HG03108 (cell line): ENCODE data around the gene RAET1E.
"Not testable (repeated sequence)": the region's sequence is repeated elsewhere in the genome, so short reads cannot be mapped to it uniquely, and the experiment has no call there.

ENCODE experiments used
- ATAC-seq: cut with Tn5 transposase; IDR thresholded peaks from one replicate; pipeline ENCODE4 v1.9.1; 2021; ENCODE audit warnings: moderate library complexity; ENCODE audit not compliant: unreplicated experiment

The RAET1E gene, protein sequence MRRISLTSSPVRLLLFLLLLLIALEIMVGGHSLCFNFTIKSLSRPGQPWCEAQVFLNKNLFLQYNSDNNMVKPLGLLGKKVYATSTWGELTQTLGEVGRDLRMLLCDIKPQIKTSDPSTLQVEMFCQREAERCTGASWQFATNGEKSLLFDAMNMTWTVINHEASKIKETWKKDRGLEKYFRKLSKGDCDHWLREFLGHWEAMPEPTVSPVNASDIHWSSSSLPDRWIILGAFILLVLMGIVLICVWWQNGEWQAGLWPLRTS

DNA sequence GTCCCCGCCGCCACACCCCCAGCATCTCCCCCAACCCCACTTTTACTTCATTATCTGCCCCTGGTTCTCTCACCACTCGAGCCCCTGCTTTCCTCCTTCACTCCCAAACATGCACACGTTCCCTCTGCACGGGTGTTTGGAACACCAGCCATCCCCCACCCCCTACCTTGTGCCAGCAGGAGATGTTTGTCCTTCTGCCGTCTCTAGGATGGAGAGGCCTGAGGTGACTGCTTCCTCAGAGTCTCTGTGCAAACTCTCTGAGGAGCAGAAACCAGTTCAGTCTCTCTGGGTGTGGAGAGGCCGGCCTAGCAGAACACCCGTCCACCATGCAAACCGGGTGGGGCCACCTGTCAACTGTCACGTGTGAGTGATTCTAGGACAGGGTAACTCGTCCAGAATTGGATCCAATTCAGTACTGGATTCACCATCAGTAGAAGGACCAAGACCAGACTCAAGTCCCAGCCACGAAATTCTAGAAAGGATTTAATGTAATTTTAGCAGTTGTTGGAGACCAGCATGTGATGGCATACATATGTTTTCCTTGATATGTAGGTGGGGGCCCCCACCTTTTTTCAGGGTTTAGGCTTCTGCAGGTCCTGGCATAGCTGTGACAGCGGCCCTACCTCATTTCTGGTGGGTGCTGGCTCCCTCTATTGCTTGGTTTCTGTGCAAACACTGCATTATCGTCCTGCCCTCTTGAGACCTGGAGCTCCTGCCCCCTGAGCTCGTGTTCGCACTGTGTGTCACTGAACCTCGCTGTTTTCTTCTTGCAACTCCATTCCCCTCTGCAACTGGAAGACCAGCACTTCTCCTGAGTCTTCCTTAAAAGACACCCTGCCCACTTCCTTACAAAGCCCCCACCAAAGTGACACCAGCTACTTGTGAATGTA is at the start of gene RAET1E:
TSS of gene RAET1E (minus strand) at position 259 of the 890 bp plus-strand sequence. CDS start 7,212 bp downstream, outside the sequence.
- no peak for ATAC-seq

DNA sequence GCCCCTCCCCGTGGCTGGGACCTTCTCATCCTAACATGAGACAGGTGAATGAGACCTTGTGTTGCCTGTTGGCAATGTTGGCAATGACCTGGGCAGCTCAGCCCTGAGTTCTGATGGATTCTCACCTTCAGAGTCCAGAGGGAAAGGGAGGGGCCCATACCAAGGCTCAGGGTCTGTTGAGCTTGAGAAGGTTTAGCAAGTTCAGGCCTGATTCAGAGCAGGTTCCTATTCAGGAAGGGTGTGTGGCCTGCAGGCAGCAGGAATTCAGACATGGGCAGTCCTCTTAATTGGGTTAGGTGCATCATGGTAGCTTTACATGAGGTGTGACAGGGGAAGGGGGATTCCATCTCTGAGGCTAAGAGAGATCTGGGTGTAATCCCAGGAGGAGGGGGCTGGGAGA is 49.6 kb upstream of the RAET1E start:
- not testable (repeated sequence) for ATAC-seq

DNA sequence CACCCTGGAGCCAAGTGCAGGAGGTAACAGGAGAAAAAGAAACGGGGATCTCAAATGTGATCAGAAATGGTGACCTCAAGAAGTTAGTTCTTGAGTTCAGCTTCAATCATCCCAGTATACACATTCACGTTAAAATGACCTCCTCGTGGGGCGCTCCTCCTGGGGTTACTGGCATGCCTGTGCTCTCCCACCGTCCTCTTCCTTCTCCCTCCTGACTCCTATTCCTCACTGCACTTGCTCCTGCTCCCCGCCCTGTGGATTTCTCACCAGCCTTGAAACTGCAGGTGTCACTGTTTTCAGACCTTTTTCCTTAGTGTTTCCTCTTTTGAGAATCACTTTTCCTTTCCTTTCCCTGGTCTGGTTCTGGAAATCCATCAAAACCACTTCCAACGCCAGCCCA is 48.7 kb upstream of the RAET1E start:
- ATAC-seq, result not testable (repeated sequence)

DNA sequence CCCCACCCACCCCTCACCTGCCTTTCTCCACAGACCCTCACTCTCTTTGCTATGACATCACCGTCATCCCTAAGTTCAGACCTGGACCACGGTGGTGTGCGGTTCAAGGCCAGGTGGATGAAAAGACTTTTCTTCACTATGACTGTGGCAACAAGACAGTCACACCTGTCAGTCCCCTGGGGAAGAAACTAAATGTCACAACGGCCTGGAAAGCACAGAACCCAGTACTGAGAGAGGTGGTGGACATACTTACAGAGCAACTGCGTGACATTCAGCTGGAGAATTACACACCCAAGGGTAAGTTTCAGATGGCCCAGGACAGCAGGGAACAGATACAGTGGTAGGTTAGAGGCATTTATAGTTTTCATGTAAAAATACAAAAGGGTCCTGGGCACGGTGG is 47.4 kb upstream of the RAET1E start:
- ATAC-seq, result not testable (repeated sequence)

DNA sequence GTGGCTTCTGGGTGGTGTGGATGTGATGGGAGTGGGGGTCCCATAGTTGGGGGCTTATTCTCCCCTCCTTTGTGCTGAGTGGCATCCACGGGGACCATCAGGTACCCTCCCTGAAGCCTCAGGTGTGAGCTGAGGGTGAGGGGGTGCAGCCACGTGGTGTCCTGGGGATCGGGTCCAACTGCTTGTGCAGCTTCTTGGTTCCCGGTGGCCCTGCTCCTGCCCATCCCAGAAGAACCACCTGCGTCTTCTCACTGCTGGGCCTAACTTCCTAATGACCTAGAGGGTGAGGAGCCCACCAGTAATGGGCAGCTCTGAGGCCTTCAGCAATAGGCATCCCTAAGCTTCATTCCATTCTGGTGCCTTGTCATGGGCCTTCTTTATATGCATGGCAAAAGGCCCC is 45.4 kb upstream of the RAET1E start:
- ATAC-seq, result not testable (repeated sequence)

DNA sequence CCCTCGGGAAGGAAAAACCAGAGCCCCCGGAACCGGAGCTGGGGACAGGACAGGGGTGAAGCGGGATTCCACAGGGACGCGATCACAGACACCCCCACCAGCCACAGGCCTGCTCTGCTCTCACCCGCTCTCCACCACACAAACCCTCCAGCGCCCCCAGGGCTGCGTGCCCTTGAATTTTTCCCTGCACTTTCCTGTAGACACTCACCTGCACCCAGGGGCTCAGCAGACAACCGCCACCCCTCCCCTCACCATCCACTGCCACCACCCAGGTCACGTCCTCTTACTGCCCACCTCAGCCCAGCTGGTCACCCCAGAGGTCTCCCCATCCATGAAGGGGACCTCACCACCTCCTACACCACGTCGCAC is 44.5 kb upstream of the RAET1E start:
- ATAC-seq, result no peak

DNA sequence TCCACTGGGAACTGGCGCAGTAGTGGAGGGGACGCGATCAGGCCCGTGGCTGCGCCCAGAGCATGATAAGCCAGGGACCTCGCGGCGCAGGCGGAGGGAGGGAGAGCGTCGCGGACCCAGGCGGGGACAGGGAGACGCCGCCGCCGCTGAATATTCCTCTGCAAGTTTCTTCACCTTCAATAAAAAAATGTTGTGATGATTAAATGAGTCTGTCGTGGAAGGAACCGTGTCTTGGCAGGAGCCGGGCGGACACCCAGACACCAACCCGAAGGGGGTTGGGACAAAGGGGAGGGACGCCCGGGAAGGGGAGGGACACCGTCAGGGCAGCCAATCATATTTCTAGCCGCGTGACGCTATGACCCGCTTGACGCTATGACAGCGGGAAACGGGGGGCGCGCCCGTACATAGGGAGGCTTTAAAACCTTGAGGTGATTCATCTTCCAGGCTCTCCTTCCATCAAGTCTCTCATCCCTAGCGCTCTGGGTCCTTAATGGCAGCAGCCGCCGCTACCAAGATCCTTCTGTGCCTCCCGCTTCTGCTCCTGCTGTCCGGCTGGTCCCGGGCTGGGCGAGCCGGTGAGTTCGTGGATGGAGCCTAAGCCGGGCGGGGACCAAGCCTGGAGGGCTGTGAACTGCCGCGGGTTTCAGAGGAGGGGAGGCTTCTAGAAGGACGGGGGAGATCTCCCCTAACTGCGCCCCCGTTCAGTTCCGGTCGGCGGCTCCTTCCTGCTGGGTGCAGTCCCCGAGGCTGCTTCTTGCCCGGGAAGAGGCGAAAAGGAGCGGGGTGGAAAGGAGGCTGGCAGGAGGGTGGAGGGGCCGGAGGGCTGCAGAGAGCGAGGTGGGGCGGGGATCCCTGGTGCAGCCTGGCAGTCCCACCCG is 43.9 kb upstream of the RAET1E start, which contains the start of gene ULBP2:
TSS of gene ULBP2 (plus strand) at position 432 of the 878 bp plus-strand sequence. CDS start at position 491, 59 bp downstream.
- no peak for ATAC-seq

DNA sequence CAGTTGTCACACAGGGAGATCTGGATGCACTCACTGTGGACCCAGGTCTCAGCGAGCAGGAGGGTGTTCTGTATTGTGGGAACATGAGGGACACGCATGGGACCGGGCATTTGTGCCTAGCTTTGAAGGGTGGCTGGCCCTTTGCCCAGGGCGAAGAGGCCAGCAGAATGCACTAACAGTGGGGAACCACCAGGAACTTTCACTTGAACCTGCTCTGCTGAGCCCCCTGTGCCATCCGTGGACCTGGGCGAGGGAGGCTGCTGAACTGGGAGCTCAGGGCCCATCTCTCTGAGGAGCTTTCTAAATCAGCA is 42.7 kb upstream of the RAET1E start:
- ATAC-seq, result no peak

DNA sequence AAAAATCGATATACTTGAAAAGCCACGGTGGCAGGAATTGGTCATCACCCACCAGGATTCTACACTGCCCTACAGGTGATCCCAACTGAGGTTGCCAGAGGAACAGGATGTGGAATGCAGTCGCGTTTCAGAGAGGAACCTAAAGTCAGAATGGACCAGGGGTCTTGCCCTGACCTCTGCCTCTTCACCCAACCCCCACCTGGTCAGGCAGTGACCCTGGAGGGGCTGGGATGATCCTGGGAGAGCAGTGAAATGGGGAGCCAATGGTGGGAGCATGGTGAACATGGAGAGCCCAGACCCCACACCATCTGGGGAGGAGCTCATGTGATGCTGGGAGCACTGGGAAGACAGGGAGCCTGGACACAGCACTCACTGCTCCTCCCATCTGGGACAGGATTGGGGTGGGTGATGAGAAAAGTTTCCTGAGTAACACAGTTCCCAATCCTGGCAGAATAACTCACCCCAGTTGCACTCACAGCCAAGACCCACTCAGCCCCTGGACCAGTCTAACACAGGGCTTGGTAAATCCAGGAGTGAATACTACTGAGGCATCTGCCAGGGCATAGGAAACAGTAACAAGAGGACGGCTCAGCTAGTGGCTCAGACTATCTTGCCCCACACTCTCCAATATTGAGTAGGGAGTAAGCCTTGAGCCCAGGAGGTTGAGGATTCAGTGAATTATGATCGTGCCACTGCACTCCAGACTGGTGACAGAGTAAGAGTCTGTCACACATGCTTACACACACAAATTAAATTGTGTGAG is 42.2 kb upstream of the RAET1E start:
- ATAC-seq, result no peak

DNA sequence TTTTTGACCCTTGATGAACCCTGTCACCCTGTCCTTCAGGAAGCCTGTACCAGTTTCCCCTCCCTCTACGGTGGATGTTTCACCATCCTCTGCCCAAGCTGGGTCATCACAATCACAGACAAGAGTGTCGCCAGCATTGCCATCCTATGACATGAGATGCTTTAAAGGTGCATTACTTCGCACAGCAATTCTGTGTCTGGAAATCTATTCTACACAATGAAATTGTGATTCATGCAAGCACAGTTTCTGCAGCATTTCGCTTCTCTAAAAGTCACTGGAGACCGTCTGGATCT is 41.4 kb upstream of the RAET1E start:
- ATAC-seq, result no peak

DNA sequence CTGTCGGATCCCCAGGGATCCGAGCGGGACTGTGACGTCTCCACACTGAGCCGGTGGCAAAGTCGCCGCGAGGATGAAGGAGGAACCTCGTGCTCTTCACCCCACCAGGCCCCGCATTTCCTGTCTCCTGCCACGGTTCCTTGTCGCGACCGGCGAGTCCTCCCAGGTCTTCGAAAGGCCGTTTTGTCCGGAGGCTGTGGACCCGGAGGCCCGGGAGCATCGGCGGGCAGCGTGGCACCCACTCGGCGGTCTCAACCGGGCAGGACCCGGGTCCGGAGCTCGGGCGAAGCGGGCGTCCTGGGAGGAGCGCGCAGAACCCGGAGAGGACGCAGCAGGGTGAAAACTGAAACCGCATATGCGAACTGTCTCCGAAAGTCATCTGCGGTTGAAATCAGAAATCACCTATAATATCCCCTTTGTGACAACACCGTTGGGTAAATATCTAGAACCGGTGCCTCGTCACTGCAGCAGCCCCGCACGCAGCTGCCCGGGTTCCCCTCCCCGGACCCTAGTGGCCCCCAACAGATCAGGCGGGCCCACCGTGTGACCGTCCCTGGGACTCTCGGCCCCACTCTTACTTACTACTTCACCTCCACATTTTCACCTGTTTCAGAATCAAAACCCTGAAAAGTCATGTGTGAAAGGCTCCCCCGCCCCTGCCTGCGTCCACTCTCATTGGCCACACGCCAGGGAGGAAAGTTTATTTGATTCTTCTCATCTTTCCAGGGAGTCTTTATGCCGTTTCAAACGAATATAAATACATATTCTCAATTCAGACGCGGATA is 40.9 kb upstream of the RAET1E start:
- peak; percentile 79 for ATAC-seq

DNA sequence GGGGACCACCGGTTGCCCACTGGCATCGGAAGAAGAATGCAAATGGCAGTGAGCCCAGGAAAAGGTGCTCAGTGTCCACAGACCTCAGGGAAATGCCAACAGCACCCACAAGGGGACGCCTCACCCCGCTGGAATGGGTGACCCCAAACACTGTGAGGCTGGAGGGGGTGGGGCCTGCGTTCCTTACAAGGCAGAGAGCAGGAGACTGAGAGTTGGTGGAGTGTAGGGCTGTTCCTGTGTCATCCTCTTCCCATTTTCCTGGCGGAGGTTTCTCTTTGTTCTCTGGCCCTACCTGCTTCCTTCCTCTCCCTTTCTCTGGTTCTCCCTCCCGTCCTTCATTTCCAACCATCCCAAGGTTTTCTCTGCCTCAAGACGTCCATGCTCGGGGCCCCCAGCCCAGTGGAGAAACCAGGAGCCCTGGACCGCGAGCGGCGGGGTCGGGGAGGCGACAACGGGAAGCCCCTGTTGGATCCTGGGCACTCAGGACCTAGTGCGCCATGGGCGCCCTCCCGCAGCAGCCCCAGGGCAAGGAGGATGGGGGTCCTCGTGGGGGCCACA is 40.2 kb upstream of the RAET1E start:
- ATAC-seq, result not testable (repeated sequence)

DNA sequence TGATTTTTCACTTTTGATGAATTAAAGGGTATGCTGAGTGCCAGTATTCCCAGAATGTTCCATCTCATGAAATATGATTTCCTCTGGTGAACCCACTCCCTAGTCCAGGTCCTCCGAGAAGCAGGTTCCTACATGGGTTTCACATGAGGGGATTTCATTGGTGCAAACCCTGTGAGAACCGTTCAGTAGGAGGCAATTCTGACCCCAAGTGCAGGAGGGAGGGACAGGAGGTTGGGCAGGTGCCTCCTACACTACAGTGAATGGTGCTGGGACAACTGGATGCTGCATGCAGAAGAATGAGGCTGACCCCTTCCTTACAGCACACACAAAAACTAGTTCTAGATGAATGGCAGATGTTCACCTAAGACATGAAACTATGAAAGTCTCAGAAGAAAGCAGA is 38.8 kb upstream of the RAET1E start:
- no peak for ATAC-seq

DNA sequence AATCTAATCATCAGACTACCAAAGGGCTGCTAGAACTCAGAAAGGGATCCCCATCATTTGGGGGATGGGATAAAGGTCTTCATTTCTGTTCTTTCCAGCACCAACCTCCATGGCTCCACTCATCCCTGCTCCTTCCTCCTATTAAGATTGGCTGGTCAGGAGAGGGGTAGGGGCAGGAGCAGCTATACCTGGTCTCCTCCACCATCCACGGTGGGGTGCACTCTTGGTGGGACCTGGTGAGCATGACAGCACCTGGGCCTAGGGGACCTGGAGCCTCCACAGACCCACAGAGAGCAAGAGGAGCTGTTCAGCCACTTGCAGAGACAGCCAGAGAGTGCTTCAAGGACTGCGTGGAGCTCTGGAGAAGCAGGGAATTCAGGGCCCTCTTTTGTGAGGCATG is 37.8 kb upstream of the RAET1E start:
- no peak for ATAC-seq

DNA sequence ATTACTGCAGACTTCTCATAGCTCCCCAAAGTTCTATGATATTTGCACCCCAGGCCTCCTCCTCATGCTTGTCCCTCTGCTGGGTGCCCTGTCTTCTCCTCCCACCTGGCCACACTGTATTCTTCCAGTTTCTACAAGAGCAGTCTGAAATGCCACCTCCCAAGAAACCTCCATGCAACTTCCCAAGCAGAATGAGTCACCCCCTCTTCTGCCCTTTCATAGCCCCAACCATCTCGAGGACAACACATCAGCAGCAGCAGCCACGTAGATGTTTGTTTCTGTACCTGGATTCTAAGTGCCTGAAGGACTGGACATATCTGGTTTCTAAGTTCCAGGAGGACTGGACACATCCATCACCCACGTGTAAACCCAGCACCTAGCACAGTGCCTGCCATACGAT is 37.3 kb upstream of the RAET1E start:
- no peak for ATAC-seq

DNA sequence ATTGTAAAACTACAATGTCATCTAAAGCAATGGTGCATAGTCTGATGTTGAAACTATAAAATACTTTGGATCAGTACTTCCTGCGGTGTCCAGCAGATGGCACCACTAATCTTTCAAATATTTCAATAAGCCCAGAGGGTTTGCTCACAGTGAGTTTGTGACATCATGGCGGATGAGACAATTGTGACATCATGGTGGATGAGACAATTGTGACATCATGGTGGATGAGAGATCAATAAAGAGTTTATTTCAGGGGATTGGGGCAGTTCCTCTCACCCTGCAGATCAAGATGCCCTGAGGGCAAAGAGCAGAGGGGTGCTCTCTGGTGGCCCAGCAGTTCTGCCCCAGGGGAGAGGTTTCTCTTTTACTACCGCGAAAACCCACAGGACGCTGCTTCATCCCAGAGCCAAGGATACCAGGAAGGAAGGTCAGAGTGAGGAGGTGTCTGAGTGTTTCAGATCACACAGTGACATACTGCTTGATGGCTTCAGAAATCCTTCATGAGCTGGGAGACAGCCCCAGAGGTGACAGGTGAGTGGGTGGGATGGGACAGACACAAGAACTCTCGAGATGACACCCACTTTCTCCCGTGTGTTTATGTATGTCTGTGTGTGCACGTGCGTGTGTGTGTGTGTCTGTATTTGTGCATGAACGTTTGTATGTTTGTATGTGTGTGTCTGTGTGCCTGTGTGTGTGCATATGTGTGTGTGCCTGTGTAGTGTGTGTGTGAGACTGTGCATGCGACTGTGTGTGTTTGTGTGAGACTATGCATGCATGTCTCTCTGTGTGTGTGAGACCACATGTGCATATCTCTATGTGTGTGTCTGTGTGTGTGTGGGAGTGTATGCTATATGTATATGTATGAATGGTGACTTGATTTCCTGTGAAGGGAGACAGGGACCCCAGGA is 36.6 kb upstream of the RAET1E start:
- ATAC-seq, result no peak

DNA sequence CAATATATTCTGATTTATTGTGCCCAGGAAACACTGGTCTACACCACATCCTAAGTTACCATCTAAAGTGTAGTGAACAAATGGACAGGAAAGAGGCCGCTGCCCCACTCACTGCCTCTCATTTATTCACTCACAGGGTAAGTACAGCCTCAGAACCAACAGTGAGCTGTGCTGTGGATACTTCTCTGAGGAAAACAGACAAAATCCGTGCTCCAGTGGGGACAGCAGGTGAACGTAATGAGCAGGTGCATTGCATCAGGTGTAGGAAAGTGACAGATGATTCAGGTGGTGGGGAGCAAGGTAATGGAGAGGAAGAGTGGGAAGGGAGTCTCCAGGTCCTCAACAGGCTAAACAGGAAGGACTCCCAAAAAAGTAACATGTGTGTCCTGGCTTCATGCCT is 35.5 kb upstream of the RAET1E start:
- no peak for ATAC-seq

DNA sequence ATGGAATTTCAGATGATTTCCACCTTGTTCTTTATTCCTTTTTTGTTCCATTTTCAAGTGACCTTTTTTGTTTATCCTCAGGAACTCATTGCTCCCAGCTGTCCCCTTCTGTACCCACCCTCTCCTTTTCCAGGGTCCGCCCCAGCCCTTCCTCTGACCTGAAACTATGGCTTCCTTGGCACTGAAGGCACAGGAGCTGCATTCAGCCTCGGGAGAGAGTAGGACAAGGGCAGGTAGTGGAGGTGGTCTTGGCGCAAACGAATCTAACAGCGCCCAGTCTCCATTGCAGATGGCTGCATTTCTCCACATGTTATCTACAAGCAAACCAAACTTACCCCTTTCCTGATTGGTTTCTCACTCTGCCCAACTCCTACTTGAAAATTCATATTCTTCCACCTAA is 35.1 kb upstream of the RAET1E start:
- no peak for ATAC-seq

DNA sequence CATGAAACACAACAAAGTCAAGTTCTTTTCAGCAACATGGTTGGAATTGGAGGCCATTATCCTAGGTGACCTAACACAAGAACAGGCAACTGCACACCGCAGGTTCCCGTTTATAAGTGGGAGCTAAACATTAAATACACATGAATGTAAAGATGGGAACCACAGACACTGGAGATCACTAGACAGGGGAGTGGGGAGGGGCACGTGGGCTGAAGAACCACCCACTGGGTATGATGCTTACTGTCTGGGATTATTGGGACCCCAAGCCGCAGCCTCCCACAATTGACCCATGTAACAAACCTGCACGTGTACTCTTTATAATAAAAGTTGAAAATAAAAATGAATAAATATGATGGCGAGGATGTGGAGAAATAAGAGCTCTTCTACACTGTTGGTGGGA is 33.6 kb upstream of the RAET1E start:
- no peak for ATAC-seq
